ENCODE data around the gene DAAM1.

- no peak for TF ChIP-seq POLR2A (IDR thresholded peaks at IDR 0.05)
- no peak for TF ChIP-seq EP300 (IDR thresholded peaks at IDR 0.05)
- no peak for TF ChIP-seq CTCF (IDR thresholded peaks at IDR 0.05)
Measured at GRCh38 chr14:59320361-59320760, 131.9 kb downstream of the DAAM1 start.

Measured in upper lobe of left lung (tissue), 4 donors.